NCI-H446 treated with DMSO at 0.1 percent for 48 hours (cell line): Measurements from ENCODE around the gene ZNF71.
"Not testable (repeated sequence)": the region's sequence is repeated elsewhere in the genome, so short reads cannot be mapped to it uniquely, and the experiment has no call there.

Experiments
- DNase-seq: peaks from one replicate; lab custom pipeline; 2025; lab: John Stamatoyannopoulos, UW

Gene ZNF71

DNA sequence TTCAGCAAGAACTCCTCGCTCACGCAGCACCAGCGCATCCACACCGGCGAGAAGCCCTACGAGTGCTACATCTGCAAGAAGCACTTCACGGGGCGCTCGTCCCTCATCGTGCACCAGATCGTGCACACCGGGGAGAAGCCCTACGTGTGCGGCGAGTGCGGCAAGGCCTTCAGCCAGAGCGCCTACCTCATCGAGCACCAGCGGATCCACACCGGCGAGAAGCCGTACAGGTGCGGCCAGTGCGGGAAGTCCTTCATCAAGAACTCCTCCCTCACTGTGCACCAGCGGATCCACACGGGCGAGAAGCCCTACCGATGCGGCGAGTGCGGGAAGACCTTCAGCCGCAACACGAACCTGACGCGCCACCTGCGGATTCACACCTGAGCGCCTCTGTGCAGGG, 27.3 kb downstream of the ZNF71 start:
- DNase-seq: no peak

- DNase-seq: no peak
These were observed 27.9 kb downstream of the ZNF71 start for GRCh38 chr19:56623006-56623405.

- no peak for DNase-seq
These were observed 30.6 kb downstream of the ZNF71 start for GRCh38 chr19:56625708-56626107.

- DNase-seq: no peak
These were observed 37.9 kb downstream of the ZNF71 start for GRCh38 chr19:56633021-56633420.

GRCh38 chr19:56637976-56638555, 43.0 kb downstream of the ZNF71 start:
- DNase-seq: no peak

GRCh38 chr19:56639217-56639616, 44.1 kb downstream of the ZNF71 start:
- no peak for DNase-seq

DNA sequence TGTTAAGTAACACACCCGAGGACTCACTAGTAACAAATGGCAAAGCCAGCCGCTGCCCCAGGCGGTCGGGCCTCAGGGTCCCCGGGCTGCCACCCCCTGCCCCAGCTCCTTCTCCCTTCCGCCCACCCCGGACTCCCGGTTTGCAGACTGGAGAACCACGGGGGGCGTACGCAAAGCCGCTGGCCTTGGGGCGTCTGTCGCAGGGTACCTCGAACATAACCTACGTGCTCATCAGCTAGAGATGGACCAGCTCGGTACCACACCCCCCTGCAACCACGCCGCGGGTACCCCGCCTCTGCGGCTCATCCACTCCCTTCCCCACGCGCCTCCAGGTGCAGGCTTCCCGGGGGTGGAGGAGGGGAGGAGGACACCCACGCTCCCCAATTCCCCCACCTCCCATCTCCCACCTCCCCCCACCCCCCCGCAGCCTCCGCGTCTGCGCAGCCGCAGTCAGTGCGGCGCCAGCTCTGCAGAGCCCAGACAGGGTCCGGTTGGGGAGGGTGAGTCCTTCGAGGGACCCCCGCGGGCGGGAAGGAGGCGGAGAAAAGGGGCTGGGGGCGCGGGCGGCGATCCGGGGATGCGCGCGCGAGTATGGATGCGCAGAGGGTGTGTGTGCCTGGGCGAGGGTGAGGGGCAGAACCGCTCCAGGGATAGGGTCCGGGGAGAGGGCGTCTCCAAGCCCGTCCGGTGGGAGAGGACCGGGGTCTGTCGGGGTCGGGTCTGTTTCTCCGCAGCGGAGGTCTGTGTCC, 47.8 kb downstream of the ZNF71 start, which contains the start of gene SMIM17:
Gene SMIM17, plus strand, starts transcription at position 449 of the 749 bp plus-strand sequence. CDS start 2,509 bp downstream, outside the sequence.
- DNase-seq: no peak

DNA sequence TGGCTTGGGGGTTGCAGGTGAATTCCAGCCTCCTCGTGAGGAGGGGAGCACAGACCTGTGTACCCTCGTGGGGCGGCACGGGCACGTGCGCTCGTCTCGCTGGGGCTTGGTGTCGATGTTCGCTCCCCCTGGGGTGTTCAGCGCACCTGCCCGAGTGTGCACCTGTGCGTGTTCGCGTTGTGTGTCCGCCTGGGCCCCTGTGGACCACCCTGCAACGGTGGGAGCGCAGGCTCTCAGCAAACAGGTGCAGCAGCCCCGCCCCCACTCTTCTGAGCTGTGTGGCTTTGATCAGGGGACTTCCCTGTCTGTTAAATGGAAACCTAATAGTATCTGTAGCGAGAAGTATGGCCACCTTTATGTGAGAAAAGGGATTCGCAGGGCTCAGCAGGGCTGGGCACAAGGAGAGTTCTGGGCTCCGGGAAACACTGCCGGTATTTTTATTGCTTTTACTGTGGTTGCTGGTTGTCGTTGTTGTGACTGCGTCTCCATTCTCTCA, 48.4 kb downstream of the ZNF71 start:
- DNase-seq: no peak

- no peak for DNase-seq
These were observed 59.0 kb downstream of the ZNF71 start for GRCh38 chr19:56654151-56654550.

DNA sequence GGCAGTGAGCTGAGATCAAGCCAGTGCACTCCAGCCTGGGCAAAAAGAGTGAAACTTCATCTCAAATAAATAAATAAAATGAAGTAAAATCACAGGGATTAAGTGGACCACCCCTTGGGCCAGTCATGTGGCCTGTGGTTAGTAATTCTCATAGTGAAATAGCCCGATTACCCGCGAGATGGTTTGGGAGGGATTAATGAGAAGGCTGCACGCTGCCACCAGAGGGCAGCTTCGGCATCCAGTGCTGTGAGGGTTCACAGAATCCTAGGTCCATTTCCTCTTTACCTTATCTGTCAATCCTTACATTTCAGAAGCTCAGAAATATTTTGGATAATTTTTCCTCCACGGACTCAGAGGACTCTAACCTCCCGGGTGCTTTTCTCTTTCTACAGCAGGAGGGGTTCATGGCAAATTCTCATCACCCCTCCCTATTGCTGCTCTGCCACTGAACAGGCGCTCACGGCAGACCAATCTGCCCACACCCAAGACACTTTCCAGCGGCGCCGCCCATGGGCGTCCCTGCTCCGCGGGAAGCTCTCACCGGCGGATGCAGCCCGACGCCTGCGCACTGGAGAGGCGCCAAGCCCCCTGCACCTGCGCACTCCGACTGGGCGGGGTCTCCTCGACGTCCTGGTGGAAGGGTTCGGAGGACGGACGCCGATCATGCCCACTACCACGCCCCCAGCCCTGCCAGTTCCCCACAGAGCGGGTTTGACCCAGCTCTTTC, 65.4 kb downstream of the ZNF71 start:
- DNase-seq: no peak

GRCh38 chr19:56661248-56661647, 66.1 kb downstream of the ZNF71 start:
- no peak for DNase-seq

GRCh38 chr19:56663931-56664500, 68.9 kb downstream of the ZNF71 start:
- no peak for DNase-seq

GRCh38 chr19:56664511-56664910, 69.4 kb downstream of the ZNF71 start:
- no peak for DNase-seq

GRCh38 chr19:56667311-56667870, 72.3 kb downstream of the ZNF71 start:
- DNase-seq: no peak

GRCh38 chr19:56668676-56669075, 73.6 kb downstream of the ZNF71 start:
- no peak for DNase-seq

DNA sequence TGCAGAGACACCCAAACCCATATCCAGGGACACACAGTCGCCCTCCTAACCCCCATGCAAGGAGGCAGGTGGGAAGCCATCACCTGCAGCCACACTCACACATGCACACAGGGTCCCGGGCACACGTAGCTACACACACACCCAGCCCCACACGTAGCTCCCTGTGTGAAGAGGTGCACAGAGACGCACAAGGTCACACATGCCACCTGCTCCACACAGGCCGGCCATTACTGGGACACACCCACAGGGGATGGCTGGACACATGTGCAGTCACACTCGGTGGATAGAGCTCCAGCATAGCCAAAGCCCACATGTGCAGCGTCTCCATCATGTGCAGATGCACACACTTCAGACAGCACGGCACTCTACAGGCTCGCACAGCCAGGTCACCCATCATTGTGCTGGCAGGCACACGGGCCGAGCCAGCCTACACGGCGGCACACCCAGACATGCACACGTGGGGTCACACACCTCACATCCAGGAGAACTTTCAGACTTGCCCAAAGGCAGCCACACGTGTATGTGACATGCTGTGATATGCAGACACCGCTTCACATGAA, 75.4 kb downstream of the ZNF71 start:
- no peak for DNase-seq

DNA sequence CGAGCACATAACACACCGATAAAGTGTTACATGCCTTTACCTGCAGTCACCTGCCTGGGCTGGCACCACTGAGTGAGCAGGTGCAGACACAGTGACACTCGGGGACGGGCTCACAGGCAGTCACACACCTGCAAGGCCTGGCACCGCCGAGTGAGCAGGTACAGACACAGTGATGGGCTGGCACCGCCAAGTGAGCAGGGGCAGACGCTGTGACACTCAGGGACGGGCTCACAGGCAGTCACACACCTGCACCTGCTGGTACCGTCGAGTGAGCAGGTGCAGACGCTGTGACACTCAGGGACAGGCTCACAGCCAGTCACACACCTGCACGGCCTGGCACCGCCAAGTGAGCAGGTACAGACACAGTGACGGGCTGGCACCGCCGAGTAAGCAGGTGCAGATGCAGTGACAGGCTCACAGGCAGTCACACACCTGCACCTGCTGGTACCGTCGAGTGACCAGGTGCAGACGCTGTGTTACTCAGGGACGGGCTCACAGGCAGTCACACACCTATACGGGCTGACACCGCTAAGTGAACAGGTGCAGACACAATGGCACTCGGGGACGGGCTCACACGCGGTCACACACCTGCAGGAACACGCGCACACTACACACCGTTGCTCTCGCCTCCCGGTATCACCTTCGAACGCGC, 76.0 kb downstream of the ZNF71 start:
- no peak for DNase-seq

- DNase-seq: no peak
These were observed 76.5 kb downstream of the ZNF71 start, which contains the start of gene ZNF835 for GRCh38 chr19:56671613-56671994. TSS of gene ZNF835 (minus strand) at chr19:56671757. CDS start at chr19:56665198, 6,559 bp downstream.

DNA sequence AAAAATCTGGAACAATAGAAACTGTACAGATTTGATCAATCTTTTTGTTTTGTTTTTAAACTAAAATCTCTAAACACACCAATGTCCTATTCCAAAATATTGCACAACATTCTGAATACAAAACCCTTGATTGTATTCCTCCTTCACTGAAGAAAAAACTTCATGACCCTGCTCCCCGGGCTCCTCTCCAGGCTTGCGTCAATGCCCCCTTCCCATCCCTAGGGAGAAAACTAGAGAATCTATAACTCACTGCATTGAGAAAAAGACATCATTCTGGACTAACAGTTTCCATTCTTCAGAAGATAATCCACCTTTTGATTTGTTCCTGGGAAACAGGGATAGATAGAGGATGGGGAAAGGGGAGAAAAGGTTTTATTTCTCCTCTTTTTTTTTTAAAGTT, 77.5 kb downstream of the ZNF71 start:
- DNase-seq: not testable (repeated sequence)
